GM18508 (cell line): ENCODE data around the gene CCDC148.

Source experiments
- ATAC-seq: cut with Tn5 transposase; IDR thresholded peaks from one replicate; pipeline ENCODE4 v1.9.1; 2021; ENCODE audit warnings: moderate number of reproducible peaks; ENCODE audit not compliant: insufficient read depth, unreplicated experiment

The CCDC148 gene

DNA sequence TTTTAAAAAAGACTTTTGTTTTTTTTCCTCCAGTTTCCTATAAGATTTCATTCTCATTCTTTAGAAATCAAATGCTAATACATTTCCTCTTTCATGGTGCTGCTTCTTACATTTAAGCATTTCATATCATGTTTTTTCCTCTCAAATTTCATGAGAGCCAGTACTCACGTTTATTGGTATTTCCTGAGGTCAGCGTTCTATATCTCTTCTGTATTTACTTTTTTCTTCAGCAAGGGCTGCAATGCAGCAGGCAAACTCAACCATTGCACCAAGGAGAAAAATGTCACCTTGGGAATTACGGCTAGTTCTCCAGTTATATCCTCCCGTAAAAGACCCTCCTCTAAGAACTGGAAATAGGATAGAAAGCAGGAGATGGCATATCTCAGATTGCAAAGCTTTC lies 322.5 kb downstream of the CCDC148 start:
- no peak for ATAC-seq

DNA sequence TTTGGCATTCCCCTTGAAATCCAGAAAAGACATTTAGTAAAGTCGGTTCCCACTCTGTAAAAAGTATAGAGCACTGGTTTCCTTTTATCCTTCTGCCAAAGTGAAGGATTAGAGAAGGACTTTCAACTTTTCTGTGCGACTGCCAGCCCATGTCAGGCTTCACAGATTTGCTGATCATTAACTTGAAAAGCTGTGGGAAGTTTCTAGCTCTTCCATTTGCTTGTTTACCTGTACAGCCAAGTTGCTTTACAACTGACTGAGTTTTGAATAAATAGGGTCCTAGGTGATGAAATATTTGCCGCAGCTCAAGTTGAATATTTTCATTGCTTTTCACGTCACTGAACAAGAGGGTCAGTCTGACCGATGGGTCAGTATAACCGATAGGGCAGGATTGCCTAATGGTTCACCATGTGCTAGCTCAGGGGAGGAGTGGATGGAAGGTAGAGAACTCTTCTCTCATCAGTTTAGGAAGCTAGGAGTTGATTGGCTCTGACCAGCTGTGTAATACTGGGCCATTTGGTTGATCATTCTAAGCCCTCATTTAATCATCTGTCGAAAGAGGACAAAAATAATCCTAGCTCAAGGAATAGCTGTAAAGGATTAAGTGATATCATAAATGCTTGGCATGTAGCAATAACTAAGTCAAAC lies 324.5 kb downstream of the CCDC148 start:
- no peak for ATAC-seq

DNA sequence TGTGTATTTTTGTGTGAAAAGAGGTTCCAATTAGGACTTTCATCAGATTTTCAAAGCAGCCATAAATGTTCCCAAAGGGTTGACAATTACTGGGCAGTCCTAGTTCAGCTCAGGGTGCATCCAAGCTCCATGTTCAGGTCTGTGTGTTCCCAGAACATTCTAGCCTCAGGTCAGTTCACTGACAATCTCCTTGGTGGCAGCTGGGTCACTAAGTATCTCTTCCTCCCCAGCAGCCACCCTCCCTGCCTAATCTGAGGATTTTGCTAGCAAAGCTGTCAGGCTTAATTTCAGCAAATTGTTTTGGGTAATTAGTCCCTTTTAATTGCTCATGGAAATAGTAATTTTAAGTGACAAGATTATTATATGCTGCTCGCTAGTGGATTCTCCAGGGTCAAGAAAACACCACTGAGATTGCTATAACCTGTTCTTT lies 325.1 kb downstream of the CCDC148 start:
- ATAC-seq, result no peak

DNA sequence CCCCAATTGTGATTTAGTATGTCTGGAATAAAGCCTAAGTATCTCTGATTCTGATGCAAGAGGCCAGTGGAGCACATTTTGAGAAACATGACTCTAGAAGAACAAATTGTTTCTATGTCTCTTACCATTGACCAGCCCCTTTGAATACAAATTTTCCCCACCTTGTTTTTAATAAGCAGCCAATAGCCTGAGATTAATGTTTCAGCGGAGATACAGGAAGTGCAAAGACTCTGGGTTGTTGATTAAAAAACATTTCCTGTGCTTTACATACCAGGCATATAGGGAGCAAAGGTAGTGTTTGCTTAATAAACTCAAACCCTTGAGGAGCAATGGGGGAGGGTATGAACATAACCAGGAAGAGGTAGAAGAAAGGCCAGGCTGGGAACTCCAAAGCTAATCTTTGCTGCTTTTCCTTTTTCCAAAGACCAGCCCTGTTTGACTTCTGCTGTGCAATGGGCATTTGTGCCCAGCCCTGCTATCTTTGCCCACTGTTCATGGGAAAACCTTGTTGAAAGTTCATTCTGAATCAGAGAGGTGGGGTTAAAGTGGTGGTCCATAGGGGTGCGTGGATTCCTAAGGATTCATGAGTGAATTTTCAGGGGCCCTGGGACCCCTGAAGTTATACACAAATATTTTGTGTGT lies 325.6 kb downstream of the CCDC148 start:
- peak; percentile 52 for ATAC-seq

DNA sequence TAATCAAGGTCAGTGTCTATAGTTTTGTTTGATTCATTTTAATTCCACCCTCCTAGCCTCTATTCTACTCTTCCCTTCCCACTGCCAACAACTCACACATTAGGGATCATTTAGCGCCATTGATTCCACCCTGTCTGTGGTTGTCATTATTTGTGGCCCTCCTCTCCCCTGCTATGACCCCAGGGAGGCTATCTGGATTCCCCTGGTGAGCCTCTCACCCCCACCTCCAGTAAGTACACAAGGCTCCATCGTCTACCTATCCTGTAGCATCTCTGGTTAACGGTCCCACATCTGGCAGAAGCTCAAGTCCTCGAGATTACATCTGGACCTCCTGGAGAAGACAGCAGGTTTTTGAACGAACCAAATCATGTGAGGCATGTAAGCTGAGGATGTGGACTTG lies 327.5 kb downstream of the CCDC148 start:
- ATAC-seq, result no peak

DNA sequence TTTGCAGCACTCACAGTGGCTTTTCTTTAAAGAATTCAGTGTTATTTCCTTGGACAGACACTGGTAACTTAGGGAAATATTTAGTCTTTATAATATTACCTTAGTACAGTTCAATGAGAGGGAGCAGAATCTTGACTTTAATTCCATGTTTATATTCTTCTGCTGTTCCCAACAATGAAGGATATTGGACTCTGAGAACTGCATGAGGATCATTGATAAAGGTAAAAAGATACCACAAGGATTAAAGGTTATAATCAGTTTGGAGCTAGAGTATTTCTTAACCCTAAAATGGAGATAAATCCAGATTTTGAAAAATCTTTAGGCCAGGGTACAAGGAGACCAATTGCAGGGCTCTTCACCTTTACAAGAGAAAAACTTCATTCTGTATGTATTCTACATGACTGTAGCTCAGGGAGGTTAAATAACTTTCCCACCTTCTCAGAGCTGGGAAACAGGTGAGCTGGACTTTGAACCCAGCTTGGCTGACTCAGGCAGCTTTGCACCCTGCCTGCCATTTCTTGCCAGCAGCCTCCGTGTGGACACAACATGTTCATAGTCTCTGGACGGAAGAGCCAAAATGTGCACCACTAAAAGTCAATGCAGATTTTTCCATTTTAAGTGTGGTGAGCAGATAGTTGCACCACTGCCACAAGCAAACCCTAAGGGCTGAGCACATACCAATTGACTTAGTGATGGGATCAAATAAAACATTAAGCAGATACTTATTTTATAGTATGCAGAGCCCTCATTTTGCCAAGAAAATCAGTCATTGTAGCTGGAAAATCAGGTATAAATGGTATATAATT lies 328.2 kb downstream of the CCDC148 start:
- ATAC-seq, result no peak

DNA sequence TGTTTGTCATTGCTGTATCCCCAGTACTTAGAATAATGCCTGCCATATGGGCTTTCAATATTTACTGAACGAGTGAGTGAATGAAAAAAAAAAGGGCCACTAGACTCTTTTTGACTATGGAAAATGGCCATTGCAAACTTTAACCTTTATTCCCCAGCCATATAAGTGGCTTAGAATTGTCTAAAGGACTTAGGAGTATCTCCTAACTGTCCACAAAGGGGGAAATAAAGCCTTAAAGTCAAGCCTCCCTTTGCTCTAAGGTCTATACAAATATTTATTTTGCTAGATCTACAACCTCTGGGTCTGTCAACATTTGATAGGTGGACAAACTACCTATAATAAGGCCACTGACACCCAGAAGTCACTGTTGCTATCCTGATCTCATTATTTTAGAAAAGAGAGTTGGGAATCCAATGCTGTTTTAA lies 329.2 kb downstream of the CCDC148 start:
- no peak for ATAC-seq

DNA sequence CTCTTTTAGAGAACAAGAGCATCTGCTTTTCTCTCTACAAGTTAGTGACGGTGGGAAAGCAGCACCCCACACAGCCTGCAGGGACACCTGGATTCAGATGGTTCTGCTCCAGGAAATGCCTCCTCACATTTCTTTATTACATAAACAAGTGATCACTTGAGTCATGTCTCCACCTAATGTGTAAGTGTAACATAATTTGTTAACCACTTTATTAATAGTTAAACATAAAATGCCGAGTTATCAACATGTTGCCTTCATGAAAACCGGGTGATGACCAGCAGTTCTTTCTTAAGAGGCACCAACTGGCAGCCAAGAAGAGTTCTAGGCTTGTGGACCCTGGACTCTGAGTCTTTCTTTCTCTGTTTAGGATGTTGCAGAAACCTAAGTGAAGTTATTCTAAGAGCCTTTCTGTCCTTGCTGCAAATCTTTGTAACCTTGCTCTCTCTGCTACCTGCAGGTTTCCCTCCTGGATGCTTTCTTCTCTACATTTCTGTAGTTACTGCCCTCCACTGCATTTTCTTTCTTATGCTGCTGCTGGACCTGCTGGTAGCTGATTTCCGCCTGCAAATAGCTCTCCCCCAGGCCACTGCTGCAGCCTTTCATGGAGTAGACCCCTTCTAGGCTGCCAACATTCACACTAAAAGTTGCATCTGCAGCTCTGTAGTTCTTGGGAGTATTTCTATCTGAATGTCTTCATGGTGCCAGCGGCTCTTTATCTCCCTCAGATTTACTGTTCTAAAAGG lies 330.6 kb downstream of the CCDC148 start:
- ATAC-seq, result no peak

DNA sequence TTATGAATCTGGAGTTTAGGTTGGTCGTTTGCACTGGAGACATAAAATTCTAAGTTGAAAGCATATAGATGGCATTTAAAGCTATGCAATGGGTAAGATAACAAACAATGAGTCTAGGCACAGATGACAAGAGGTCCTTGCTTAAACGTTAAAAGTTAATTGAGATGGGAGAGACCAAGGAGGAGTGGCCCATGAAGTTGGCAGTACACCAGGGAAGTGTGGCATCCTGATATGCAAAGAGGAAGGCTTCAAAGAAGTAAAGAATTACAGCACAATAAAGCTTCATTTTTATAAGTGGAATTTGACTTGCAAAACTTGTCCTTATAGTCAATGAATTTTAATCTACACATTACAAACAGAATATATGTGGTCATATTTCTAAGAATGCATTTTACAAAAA lies 331.7 kb downstream of the CCDC148 start:
- ATAC-seq, result no peak
